Measurements from ENCODE around the gene RAP1B. TPM values are rescaled to one million over a fixed set of nuclear protein-coding genes. Genes with fewer than 3 reads are reported as not detected.

RAP1B gene
- total and polyA plus RNA-seq, 2 of the 13 experiments (the other 11 are each of a cell fraction or from before 2014, with no cell fraction given): 71.1 to 92.7 TPM

DNA sequence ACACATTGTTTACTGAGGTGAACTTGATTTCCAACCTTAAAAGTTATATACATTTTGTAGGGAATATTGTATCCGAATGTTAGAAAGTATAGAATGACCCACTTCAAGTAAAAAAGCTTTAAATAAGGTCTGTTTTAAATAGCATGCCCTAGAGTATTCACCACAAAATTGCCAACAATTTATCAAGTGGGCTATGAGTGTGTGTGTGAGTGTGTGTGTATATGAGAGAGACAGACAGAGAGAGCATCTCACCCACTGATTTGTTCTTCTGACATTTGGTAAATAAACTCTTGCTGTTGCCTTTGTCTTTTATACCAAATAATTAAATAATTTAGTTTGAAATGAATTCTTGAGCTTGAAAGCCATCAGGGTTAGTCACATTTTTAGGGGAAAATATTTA, 29.8 kb upstream of the RAP1B start (continued):
- no peak for TF ChIP-seq AGO2 (optimal IDR thresholded peaks at IDR 0.05; ENCODE audit: low read depth, low read length)
- no peak for TF ChIP-seq ZBTB42 (CRISPR knock-in tag; IDR thresholded peaks at IDR 0.05)
- TF ChIP-seq SP1 (IDR thresholded peaks at IDR 0.05): no peak
- TF ChIP-seq SP1 (CRISPR knock-in tag; IDR thresholded peaks at IDR 0.05): no peak
- TF ChIP-seq ZNF256 (CRISPR knock-in tag; conservative IDR thresholded peaks at IDR 0.05): no peak
- no peak for TF ChIP-seq ZHX2 (IDR thresholded peaks at IDR 0.05; ENCODE audit: low read depth)
- no peak for TF ChIP-seq ZHX2 (CRISPR knock-in tag; IDR thresholded peaks at IDR 0.05; ENCODE audit: borderline replicate concordance)

DNA sequence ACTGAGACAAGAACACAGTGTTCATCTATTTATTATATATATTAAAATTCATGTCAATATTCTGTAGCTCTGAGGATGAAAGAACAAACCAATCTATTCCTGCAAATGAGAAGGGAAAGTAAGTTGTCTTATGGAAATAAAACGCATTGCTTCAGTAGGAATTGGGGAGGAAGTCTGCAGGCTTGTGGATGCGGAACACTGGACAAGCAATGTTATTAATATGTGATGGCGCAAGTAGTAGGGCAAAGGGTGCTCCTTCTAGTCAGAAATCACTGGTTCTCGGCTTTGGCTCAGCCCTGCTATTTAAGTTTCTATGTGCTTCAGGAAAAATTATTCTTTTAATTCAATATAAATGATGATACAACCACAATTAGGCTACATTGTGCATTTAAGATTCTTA, 28.8 kb upstream of the RAP1B start:
- ChIA-PET CTCF (ENCODE audit: low intra/inter-chr PET ratio, low total read pairs) (no interaction called here), POLR2A (no interaction called here)
- Histone ChIP-seq H3K4me3 (replicated peaks in 1 of 3; ENCODE audit: insufficient read depth in 1 of 3, low read depth in 2 of 3, low read length in 3 of 3) (no peak overlapping the region), H3K4me1 (ENCODE audit: insufficient read depth, low read length) (no peaks in the 10 kb centered on the region), H3K27ac (ENCODE audit: extremely low read length, insufficient read depth, low read length) (no peak overlapping the region), H3K9me3 (ENCODE audit: low read length) (no peaks in the 10 kb centered on the region), H4K20me1 (ENCODE audit: insufficient read depth, low read length) (no peaks in the 10 kb centered on the region), H3K36me3 (replicated peaks in 1 of 2; ENCODE audit: control insufficient read depth in 1 of 2, insufficient read depth in 2 of 2, low read length in 2 of 2) (no peaks in the 10 kb centered on the region), H2AFZ (ENCODE audit: low read length) (no peak overlapping the region), H3K79me2 (ENCODE audit: insufficient read depth, low read length) (no peaks in the 10 kb centered on the region), H3K4me2 (ENCODE audit: low read depth, low read length) (no peak overlapping the region), H3K9ac (ENCODE audit: insufficient read depth, low read depth, low read length) (no peak overlapping the region), H3K27me3 (ENCODE audit: control insufficient read depth in 1 of 2, insufficient read depth in 2 of 2, low read length in 2 of 2) (no peaks in the 10 kb centered on the region)
- no peak for ATAC-seq
- BruUV-seq (replicated peaks): no TSS peak
- DNase-seq (ENCODE audit: low spot score): no peak
- intact Hi-C loops (cut with micrococcal nuclease; ENCODE audit: unreplicated experiment): no loop called here
- no peak for FAIRE-seq
- in situ Hi-C loops (cut with HindIII; ENCODE audit: extremely low pct_ligation_motif_present, low pct_unique_long_range_greater_than_20kb): no loop called here
- 52% methylated on average over 4 of the region's 4 CpGs for WGBS (ENCODE audit: low lambda C conversion rate)
- TF ChIP-seq PCBP2 (optimal IDR thresholded peaks at IDR 0.05; ENCODE audit: low read depth, low read length, poor library complexity, severe bottlenecking) (no peak), KMT2B (CRISPR knock-in tag; IDR thresholded peaks at IDR 0.05) (no peak), CCAR2 (optimal IDR thresholded peaks at IDR 0.05; ENCODE audit: low read depth, low read length) (no peak), GATAD2A (CRISPR knock-in tag; IDR thresholded peaks at IDR 0.05) (no peak), DR1 (CRISPR knock-in tag; IDR thresholded peaks at IDR 0.05) (no peak)
- TF ChIP-seq, protein P1, sequence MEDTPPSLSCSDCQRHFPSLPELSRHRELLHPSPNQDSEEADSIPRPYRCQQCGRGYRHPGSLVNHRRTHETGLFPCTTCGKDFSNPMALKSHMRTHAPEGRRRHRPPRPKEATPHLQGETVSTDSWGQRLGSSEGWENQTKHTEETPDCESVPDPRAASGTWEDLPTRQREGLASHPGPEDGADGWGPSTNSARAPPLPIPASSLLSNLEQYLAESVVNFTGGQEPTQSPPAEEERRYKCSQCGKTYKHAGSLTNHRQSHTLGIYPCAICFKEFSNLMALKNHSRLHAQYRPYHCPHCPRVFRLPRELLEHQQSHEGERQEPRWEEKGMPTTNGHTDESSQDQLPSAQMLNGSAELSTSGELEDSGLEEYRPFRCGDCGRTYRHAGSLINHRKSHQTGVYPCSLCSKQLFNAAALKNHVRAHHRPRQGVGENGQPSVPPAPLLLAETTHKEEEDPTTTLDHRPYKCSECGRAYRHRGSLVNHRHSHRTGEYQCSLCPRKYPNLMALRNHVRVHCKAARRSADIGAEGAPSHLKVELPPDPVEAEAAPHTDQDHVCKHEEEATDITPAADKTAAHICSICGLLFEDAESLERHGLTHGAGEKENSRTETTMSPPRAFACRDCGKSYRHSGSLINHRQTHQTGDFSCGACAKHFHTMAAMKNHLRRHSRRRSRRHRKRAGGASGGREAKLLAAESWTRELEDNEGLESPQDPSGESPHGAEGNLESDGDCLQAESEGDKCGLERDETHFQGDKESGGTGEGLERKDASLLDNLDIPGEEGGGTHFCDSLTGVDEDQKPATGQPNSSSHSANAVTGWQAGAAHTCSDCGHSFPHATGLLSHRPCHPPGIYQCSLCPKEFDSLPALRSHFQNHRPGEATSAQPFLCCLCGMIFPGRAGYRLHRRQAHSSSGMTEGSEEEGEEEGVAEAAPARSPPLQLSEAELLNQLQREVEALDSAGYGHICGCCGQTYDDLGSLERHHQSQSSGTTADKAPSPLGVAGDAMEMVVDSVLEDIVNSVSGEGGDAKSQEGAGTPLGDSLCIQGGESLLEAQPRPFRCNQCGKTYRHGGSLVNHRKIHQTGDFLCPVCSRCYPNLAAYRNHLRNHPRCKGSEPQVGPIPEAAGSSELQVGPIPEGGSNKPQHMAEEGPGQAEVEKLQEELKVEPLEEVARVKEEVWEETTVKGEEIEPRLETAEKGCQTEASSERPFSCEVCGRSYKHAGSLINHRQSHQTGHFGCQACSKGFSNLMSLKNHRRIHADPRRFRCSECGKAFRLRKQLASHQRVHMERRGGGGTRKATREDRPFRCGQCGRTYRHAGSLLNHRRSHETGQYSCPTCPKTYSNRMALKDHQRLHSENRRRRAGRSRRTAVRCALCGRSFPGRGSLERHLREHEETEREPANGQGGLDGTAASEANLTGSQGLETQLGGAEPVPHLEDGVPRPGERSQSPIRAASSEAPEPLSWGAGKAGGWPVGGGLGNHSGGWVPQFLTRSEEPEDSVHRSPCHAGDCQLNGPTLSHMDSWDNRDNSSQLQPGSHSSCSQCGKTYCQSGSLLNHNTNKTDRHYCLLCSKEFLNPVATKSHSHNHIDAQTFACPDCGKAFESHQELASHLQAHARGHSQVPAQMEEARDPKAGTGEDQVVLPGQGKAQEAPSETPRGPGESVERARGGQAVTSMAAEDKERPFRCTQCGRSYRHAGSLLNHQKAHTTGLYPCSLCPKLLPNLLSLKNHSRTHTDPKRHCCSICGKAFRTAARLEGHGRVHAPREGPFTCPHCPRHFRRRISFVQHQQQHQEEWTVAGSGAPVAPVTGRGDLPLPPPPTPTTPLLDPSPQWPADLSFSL (CRISPR knock-in tag; IDR thresholded peaks at IDR 0.05): no peak

All from HepG2 (cell line).